Neural crest cell (in vitro differentiated cells): Measurements from ENCODE around the gene NIM1K. TPM values are rescaled to one million over a fixed set of nuclear protein-coding genes. Genes with fewer than 3 reads are reported as not detected.

Source experiments
- DNase-seq: peaks from one replicate; pipeline ENCODE4 v3.0.0; 2021; ENCODE audit warnings: low read depth, mixed read lengths, low spot score
- H3K27ac Mint-ChIP-seq: one replicate; pipeline ENCODE4 v1.8.0; 2021; ENCODE audit warnings: mild to moderate bottlenecking, mixed read lengths; ENCODE audit not compliant: unreplicated experiment
- H3K27me3 Mint-ChIP-seq: 2 replicates; pipeline ENCODE4 v1.8.0; 2021; ENCODE audit warnings: low read depth, mild to moderate bottlenecking, mixed read lengths
- H3K36me3 Mint-ChIP-seq: 2 replicates; pipeline ENCODE4 v1.8.0; 2021; ENCODE audit warnings: low read depth, mild to moderate bottlenecking, mixed read lengths
- H3K4me1 Mint-ChIP-seq: 2 replicates; pipeline ENCODE4 v1.8.0; 2021; ENCODE audit warnings: mixed read lengths
- H3K4me3 Mint-ChIP-seq: one replicate; pipeline ENCODE4 v1.8.0; 2021; ENCODE audit warnings: mild to moderate bottlenecking, mixed read lengths
- H3K9me3 Mint-ChIP-seq: 2 replicates; pipeline ENCODE4 v1.8.0; 2021; ENCODE audit warnings: mixed read lengths
- total RNA-seq: library from RNA; stranded (reverse); gene quantifications from 2 replicates; pipeline ENCODE4 v1.2.1, GENCODE V29; 2021
- TF ChIP-seq, protein P1 (sequence below): fragments of 200-600 bp; sonication (generic); conservative IDR thresholded peaks from 2 replicates; pipeline ENCODE4 v1.5.0; 2021; ENCODE audit warnings: antibody characterized with exemption, mild to moderate bottlenecking

NIM1K gene
- total RNA-seq, 1 donor from 2014 or later, result 0.30 TPM

- no peak for DNase-seq
- TF ChIP-seq, protein P1, sequence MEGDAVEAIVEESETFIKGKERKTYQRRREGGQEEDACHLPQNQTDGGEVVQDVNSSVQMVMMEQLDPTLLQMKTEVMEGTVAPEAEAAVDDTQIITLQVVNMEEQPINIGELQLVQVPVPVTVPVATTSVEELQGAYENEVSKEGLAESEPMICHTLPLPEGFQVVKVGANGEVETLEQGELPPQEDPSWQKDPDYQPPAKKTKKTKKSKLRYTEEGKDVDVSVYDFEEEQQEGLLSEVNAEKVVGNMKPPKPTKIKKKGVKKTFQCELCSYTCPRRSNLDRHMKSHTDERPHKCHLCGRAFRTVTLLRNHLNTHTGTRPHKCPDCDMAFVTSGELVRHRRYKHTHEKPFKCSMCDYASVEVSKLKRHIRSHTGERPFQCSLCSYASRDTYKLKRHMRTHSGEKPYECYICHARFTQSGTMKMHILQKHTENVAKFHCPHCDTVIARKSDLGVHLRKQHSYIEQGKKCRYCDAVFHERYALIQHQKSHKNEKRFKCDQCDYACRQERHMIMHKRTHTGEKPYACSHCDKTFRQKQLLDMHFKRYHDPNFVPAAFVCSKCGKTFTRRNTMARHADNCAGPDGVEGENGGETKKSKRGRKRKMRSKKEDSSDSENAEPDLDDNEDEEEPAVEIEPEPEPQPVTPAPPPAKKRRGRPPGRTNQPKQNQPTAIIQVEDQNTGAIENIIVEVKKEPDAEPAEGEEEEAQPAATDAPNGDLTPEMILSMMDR, result no peak
- Mint-ChIP-seq H3K27me3 (peaks cover 11% of the 10 kb centered on the region), H3K36me3 (no peaks in the 10 kb centered on the region), H3K4me3 (no peak overlapping the region), H3K9me3 (no peaks in the 10 kb centered on the region), H3K27ac (peak overlapping the region; percentile 53), H3K4me1 (no peaks in the 10 kb centered on the region)
Measured at GRCh38 chr5:43215073-43215631, 23.1 kb downstream of the NIM1K start.

GRCh38 chr5:43216941-43217340 lies 24.9 kb downstream of the NIM1K start:
- no peak for DNase-seq
- Mint-ChIP-seq H3K9me3 (no peaks in the 10 kb centered on the region), H3K36me3 (no peaks in the 10 kb centered on the region), H3K4me3 (no peak overlapping the region), H3K27ac (no peak overlapping the region), H3K4me1 (no peaks in the 10 kb centered on the region), H3K27me3 (peaks cover 5% of the 10 kb centered on the region)
- TF ChIP-seq, protein P1, result no peak

GRCh38 chr5:43219120-43219519 lies 27.1 kb downstream of the NIM1K start:
- DNase-seq, result no peak
- no peaks in the 10 kb centered on the region for H3K36me3 Mint-ChIP-seq
- H3K4me1 Mint-ChIP-seq, result no peaks in the 10 kb centered on the region
- H3K27ac Mint-ChIP-seq, result no peak overlapping the region
- TF ChIP-seq, protein P1, result no peak
- no peak overlapping the region for H3K4me3 Mint-ChIP-seq
- H3K9me3 Mint-ChIP-seq, result no peaks in the 10 kb centered on the region
- peaks cover 2% of the 10 kb centered on the region for H3K27me3 Mint-ChIP-seq

GRCh38 chr5:43221502-43221901 lies 29.5 kb downstream of the NIM1K start:
- Mint-ChIP-seq H3K27ac (no peak overlapping the region), H3K4me3 (no peak overlapping the region), H3K9me3 (no peaks in the 10 kb centered on the region), H3K27me3 (peaks cover 2% of the 10 kb centered on the region), H3K4me1 (no peaks in the 10 kb centered on the region), H3K36me3 (no peaks in the 10 kb centered on the region)
- DNase-seq, result no peak
- TF ChIP-seq, protein P1, result no peak

DNA sequence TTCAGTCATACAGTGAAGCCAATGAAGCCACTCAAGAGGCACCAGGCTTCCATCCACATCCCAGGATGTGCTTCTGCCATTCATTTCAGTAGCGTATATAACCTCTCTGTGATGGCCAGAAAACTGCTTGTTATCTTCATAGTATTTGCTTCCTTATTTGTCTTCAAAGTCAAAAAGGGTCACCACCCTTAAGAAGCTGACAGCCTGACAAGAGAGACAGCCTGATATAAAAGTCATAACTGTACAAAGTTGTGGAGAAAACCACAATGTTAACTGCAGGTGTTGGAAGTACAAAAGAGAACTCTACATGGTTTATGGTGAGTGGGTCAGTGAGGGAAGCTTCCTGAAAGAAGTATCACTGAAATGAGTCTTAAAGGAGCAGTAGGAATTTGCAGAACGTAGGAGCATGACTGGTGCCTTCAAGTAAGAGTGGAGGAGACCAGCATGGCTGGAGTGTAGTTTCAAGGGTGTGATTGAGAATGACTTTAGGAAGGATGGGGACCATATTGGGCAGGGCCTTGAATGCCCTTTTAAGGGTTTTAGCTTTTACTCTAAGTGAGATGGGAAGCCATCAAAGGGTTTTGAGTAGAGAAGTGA lies 33.7 kb downstream of the NIM1K start:
- Mint-ChIP-seq H3K27ac (no peak overlapping the region), H3K4me3 (no peak overlapping the region), H3K36me3 (no peaks in the 10 kb centered on the region)

More for the DNA sequence above, 33.7 kb downstream of the NIM1K start:
- H3K4me1 Mint-ChIP-seq, result no peaks in the 10 kb centered on the region
- TF ChIP-seq, protein P1, result no peak
- no peaks in the 10 kb centered on the region for H3K27me3 Mint-ChIP-seq
- DNase-seq, result no peak
- H3K9me3 Mint-ChIP-seq, result no peaks in the 10 kb centered on the region
